Psoas muscle (tissue), 8 donors: Measurements from ENCODE around the gene B4GALT2. TPM values are rescaled to one million over a fixed set of nuclear protein-coding genes. Genes with fewer than 3 reads are reported as not detected.

Experiments used
- ATAC-seq, 4 donors: fragments of 200-7000 bp; cut with Tn5 transposase; one replicate each; pipeline ENCODE4 v1.9.1; 2020; ENCODE audit warnings: moderate library complexity in 3 of 4, mild to moderate bottlenecking in 2 of 4
- DNase-seq, 2 donors: peaks; one replicate each; pipeline ENCODE4 v3.0.0-alpha.2; 2020
- H3K27ac ChIP-seq: fragments of 200-600 bp; one replicate; pipeline ENCODE4 v1.8.0; 2022
- H3K27me3 ChIP-seq, 3 donors: fragments of 200-600 bp in 1 of 3; one replicate each; pipeline versions ENCODE4 v1.6.1 to v1.8.0; 2013 to 2022; ENCODE audit warnings: low read length in 2 of 3, mild to moderate bottlenecking in 2 of 3, moderate library complexity in 1 of 3; ENCODE audit not compliant: insufficient read depth in 3 of 3
- H3K36me3 ChIP-seq, 2 donors: fragments of 200-600 bp in 1 of 2; one replicate each; pipeline versions ENCODE4 v1.6.1 to v1.8.0; 2013 to 2022; ENCODE audit warnings: low read depth in 1 of 2, mild to moderate bottlenecking in 1 of 2, moderate library complexity in 1 of 2; ENCODE audit not compliant: insufficient read depth in 1 of 2
- H3K4me1 ChIP-seq: fragments of 200-600 bp; one replicate; pipeline ENCODE4 v1.8.0; 2022
- H3K4me3 ChIP-seq: fragments of 200-600 bp; one replicate; pipeline ENCODE4 v1.8.0; 2022; ENCODE audit warnings: mild to moderate bottlenecking
- H3K9me3 ChIP-seq: fragments of 200-600 bp; one replicate; pipeline ENCODE4 v1.8.0; 2022
- WGBS, 3 donors: extraction: QIAGEN DNeasy Blood & Tissue Kit; methylation state at CpG; one replicate each; pipeline versions ENCODE4 v1.1.6 to v1.1.7; 2013; 5-methylcytosine and 5-hydroxymethylcytosine counted together
- intact Hi-C, 2 donors: fragments of 100-400 bp; cut with DNase I; formaldehyde crosslinking; loops; one replicate each; pipeline versions ENCODE4 v1.11.0 to v1.14.2; 2022
- polyA plus RNA-seq, 3 donors: library from polyadenylated mRNA; stranded (reverse); fragments of 200-250 nt; gene quantifications; one replicate each; pipeline ENCODE4 v1.2.3, GENCODE V29; 2013
- total RNA-seq, 4 donors: library from RNA; stranded (reverse); fragmentation: NEBNext Ultra II Directional in 2 of 4; extraction: Animal tissue kit (Norgen Biotek cat#: 25700) in 2 of 4; gene quantifications; one replicate each; pipeline versions ENCODE4 v1.2.1 to v1.2.4, GENCODE V29; 2021 to 2023
- TF ChIP-seq, protein P1 (sequence below): fragments of 200-600 bp; IDR thresholded peaks from one replicate; pipeline ENCODE4 v1.8.0; 2022; ENCODE audit warnings: antibody characterized with exemption
- donor health status: healthy with polysubstance abuse.
- donor health status: DM: no; HTN: no; CAD: no; lungs with moderate emphysema.
- donor health status: Bipolar disorder and iron deficiency.
- donor health status: healthy.
- donor health status: DM: yes; HTN: yes; CAD: no.
- donor health status: DM: no; HTN: no; CAD: no.
- donor health status: DM: no; HTN: no; CAD: no.
- donor health status: DM: yes; HTN: yes; CAD: no.

B4GALT2 gene
- total and polyA plus RNA-seq, 7 donors, result 33.5 to 81.0 (median 54.9) TPM

DNA sequence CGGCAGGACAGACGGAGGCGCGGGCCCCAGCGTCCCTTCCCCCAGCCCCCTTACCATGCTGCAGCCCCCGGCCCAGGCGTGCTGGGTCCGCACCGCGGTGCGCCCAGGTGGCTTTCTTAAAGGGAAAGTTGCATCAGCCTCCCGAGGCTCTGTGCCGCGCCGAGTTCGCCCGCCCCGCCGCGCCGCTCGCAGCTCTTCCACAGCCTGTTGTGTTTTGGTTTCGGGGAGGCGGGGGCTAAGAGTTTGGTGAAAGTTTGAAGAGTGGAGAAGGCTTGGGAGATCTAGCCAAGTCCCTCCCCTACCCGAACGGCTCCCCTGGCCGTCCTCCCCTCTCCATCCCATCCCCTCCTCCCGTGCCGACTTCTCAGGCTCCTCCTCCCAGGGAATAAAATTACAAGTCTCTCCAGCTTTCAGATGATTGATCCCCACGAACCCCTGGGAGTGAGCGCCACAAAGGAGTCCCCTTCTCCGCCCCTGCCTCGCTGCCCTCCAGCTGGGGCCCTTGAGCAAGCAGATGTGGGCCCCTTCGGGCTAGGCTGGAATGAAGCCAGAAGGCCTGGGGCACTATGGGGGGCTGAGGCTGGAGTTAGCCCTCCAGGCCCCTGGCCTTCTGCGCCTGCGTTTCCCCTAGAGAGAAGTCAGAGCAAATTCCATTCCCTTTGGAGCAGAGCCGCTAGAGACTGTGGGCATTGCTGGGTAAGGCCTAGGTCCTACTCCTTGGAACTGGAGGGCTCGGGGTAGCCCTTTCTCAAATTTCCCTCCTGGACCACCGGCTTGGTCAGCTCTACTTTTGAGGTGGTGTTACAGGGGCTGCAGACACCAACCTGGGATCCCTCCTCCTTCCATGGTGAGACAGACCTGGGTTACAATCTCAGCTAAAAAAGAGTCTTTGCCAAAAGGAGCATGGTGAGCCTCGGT, 52.5 kb downstream of the B4GALT2 start, which contains the start of gene SLC6A9:
Gene SLC6A9, minus strand, starts transcription at position 211 of the 918 bp plus-strand sequence. CDS start 7,185 bp downstream, outside the sequence.
- ATAC-seq (peak in 1 of 4 donors; percentile 2), DNase-seq (peak in 1 of 2 donors; percentile 31)
- Histone ChIP-seq H3K27ac (peak within 1 kb of the TSS; percentile 91), H3K4me1 (peaks cover 19% of the 10 kb centered on the region), H3K27me3 (no peaks in the 10 kb centered on the region), H3K36me3 (no peaks in the 10 kb centered on the region), H3K4me3 (peak within 1 kb of the TSS; percentile 88), H3K9me3 (no peaks in the 10 kb centered on the region)
- intact Hi-C loops, result loop anchor here in 1 of 2 donors (10.0 kb wide), 1 partner anchor 267 kb away; no protein-coding TSS in a partner anchor
- WGBS, 3 donors, result 17 to 20% (median 18%) methylated on average over 38 to 40 of the region's 40 CpGs
- TF ChIP-seq, protein P1, sequence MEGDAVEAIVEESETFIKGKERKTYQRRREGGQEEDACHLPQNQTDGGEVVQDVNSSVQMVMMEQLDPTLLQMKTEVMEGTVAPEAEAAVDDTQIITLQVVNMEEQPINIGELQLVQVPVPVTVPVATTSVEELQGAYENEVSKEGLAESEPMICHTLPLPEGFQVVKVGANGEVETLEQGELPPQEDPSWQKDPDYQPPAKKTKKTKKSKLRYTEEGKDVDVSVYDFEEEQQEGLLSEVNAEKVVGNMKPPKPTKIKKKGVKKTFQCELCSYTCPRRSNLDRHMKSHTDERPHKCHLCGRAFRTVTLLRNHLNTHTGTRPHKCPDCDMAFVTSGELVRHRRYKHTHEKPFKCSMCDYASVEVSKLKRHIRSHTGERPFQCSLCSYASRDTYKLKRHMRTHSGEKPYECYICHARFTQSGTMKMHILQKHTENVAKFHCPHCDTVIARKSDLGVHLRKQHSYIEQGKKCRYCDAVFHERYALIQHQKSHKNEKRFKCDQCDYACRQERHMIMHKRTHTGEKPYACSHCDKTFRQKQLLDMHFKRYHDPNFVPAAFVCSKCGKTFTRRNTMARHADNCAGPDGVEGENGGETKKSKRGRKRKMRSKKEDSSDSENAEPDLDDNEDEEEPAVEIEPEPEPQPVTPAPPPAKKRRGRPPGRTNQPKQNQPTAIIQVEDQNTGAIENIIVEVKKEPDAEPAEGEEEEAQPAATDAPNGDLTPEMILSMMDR, result no peak

DNA sequence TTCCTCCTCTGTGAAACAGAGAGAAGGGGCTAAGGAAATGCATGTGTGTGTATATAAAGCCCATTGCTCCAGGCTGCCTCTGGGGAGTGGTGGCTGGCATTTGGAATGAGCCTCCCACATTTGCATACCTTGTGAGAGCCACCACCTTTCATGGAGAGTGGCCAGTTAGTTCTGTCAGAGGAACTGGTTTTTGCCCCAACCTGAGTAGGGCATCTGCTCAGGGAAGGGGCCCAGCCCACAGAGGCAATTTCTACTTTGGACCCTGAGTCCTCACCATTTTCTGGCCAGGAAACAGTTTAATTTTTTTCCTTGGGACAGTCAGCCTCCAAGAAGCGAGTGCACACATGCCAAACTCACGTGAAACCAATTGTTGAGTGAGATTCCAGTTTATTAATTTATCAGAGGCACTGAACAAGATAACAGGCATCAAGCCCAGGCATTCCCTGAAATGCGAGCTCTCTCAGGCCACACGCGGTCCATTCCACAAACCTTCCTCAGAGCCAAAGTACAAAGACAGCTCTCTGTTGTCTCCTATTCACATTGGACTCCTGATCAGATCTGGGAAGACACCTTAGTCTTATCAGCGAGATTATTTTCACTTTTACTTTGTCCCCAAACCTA, 53.3 kb downstream of the B4GALT2 start:
- Histone ChIP-seq H3K4me3 (no peak overlapping the region), H3K27me3 (no peaks in the 10 kb centered on the region), H3K27ac (no peak overlapping the region), H3K9me3 (no peaks in the 10 kb centered on the region), H3K4me1 (peaks cover 24% of the 10 kb centered on the region), H3K36me3 (no peaks in the 10 kb centered on the region)
- DNase-seq (no peak), ATAC-seq (no peak)
- WGBS, 3 donors, result 34 to 63% (median 43%) methylated on average over 6 of the region's 6 CpGs
- TF ChIP-seq, protein P1, result no peak
- intact Hi-C loops, result loop anchor here in 1 of 2 donors (10.0 kb wide), 1 partner anchor 267 kb away; no protein-coding TSS in a partner anchor

DNA sequence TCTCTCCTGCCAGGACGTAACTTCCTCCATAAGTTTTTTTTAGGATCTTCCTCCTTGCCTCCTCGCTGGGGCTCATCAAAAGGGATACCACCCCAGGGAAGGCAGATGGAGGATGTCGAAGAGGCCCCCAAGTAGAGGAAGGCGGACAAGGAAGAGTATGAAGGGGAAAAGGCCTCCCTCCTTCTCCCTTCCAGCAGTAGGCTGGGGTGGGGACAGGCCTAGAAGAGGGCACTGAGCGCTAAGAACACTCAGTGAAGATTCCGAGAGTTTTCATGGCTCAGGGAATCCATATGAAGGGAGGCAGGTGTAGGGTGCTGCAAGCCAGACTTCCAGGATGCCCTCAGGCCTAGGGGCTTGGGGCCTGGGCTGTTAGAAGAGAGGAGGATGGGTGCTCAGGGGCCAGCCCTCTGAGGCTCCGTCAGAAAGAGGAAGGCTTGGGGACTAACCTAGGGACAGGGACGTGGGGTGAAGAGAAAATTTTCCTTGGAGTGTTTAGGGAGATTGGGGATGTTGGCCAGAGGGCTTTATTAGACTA, 54.1 kb downstream of the B4GALT2 start:
- DNase-seq, result no peak
- no peaks in the 10 kb centered on the region for H3K36me3 ChIP-seq

DNA sequence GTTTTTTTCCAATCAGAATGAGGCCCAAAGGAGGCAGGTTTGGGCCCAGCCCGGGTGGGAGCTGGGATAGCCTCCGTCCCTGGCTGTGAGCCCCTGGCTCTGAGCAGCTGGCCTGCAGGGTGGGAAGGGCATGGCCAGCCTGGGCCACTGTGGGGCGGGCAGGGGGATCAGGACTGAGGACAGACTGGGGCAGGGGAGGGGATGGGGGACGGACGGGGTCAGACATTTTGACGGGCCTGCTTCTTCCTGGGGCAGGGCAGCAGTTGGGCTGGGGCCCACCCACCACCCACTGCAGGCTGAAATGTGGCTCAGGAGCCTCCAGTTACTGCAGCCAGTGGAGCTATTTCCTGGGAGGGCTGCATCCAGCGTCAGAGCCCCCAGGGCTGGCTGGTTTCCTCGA, 54.7 kb downstream of the B4GALT2 start:
- TF ChIP-seq, protein P1, result no peak
- no peaks in the 10 kb centered on the region for H3K36me3 ChIP-seq
- WGBS, 3 donors, result 61 to 71% (median 62%) methylated on average over 8 of the region's 8 CpGs
- H3K9me3 ChIP-seq, result no peaks in the 10 kb centered on the region
- ATAC-seq, result no peak
- no peaks in the 10 kb centered on the region for H3K27me3 ChIP-seq
- intact Hi-C loops, result loop anchor here in 1 of 2 donors (10.0 kb wide), 1 partner anchor 269 kb away; no protein-coding TSS in a partner anchor
- no peak overlapping the region for H3K27ac ChIP-seq
- H3K4me1 ChIP-seq, result peaks cover 24% of the 10 kb centered on the region
- DNase-seq, result no peak
- no peak overlapping the region for H3K4me3 ChIP-seq

More for the DNA sequence above, 54.1 kb downstream of the B4GALT2 start:
- no peak for ATAC-seq
- Histone ChIP-seq H3K9me3 (no peaks in the 10 kb centered on the region), H3K27me3 (no peaks in the 10 kb centered on the region), H3K27ac (no peak overlapping the region), H3K4me3 (no peak overlapping the region), H3K4me1 (peaks cover 24% of the 10 kb centered on the region)
- 86 to 90% (median 90%) methylated on average over 8 of the region's 8 CpGs for WGBS, 3 donors
- intact Hi-C loops, result loop anchor here in 1 of 2 donors (10.0 kb wide), 1 partner anchor 268 kb away; no protein-coding TSS in a partner anchor
- TF ChIP-seq, protein P1, result no peak
